Large intestine (tissue), 3 donors: ENCODE measurements around the gene TMED5. TPM values are rescaled to one million over a fixed set of nuclear protein-coding genes. Genes with fewer than 3 reads are reported as not detected.

Experiments
- DNase-seq, 2 donors: peaks; one replicate each; pipeline versions ENCODE4 v3.0.0 to v3.0.0-alpha.2; 2013
- H3K27ac ChIP-seq: one replicate; pipeline ENCODE4 v1.5.1; 2013; ENCODE audit warnings: low read length
- H3K27me3 ChIP-seq: 2 replicates; pipeline ENCODE4 v1.6.1; 2013; ENCODE audit warnings: low read length; ENCODE audit not compliant: control insufficient read depth, insufficient read depth
- H3K36me3 ChIP-seq: 2 replicates; pipeline ENCODE4 v1.6.1; 2013; ENCODE audit warnings: low read length; ENCODE audit not compliant: control insufficient read depth, insufficient read depth
- H3K4me1 ChIP-seq: one replicate; pipeline ENCODE4 v1.6.1; 2013; ENCODE audit warnings: low read length; ENCODE audit not compliant: control insufficient read depth, insufficient read depth
- H3K4me3 ChIP-seq: one replicate; pipeline ENCODE4 v1.5.1; 2013; ENCODE audit warnings: low read length
- H3K9me3 ChIP-seq: one replicate; pipeline ENCODE4 v1.6.1; 2013; ENCODE audit warnings: mild to moderate bottlenecking, low read depth, low read length, moderate library complexity; ENCODE audit not compliant: control insufficient read depth
- WGBS: methylation state at CpG from one replicate; pipeline ENCODE4 v1.1.5; 2013; ENCODE audit warnings: low lambda C conversion rate; ENCODE audit not compliant: insufficient coverage; 5-methylcytosine and 5-hydroxymethylcytosine counted together
- polyA plus RNA-seq: library from polyadenylated mRNA; unstranded; fragments of 120-200 nt; gene quantifications from one replicate; pipeline ENCODE4 v1.2.1, GENCODE V29; 2013

TMED5 gene
- polyA plus RNA-seq, 1 donor, result 44.4 TPM

GRCh38 chr1:93152835-93153234 lies 27.4 kb downstream of the TMED5 start:
- Histone ChIP-seq H3K9me3 (no peaks in the 10 kb centered on the region), H3K4me1 (no peaks in the 10 kb centered on the region), H3K27me3 (no peaks in the 10 kb centered on the region), H3K27ac (no peak overlapping the region), H3K36me3 (peaks cover 14% of the 10 kb centered on the region), H3K4me3 (no peak overlapping the region)
- WGBS, result no CpG with 5 or more reads among the region's 2 CpGs
- no peak for DNase-seq

GRCh38 chr1:93151474-93151873 lies 28.7 kb downstream of the TMED5 start:
- Histone ChIP-seq H3K4me3 (no peak overlapping the region), H3K9me3 (no peaks in the 10 kb centered on the region), H3K36me3 (peaks cover 10% of the 10 kb centered on the region), H3K27ac (no peak overlapping the region), H3K4me1 (no peaks in the 10 kb centered on the region), H3K27me3 (no peaks in the 10 kb centered on the region)
- no peak for DNase-seq

GRCh38 chr1:93150729-93151128 lies 29.5 kb downstream of the TMED5 start:
- H3K27me3 ChIP-seq, result no peaks in the 10 kb centered on the region
- H3K4me1 ChIP-seq, result no peaks in the 10 kb centered on the region
- H3K9me3 ChIP-seq, result no peaks in the 10 kb centered on the region
- H3K36me3 ChIP-seq, result peaks cover 10% of the 10 kb centered on the region
- H3K27ac ChIP-seq, result no peak overlapping the region
- no peak overlapping the region for H3K4me3 ChIP-seq
- WGBS, result 13% methylated on average over 1 of the region's 1 CpG
- DNase-seq, result no peak

GRCh38 chr1:93148001-93148400 lies 32.2 kb downstream of the TMED5 start:
- no peaks in the 10 kb centered on the region for H3K36me3 ChIP-seq
- no peaks in the 10 kb centered on the region for H3K4me1 ChIP-seq
- H3K27ac ChIP-seq, result no peak overlapping the region
- no peaks in the 10 kb centered on the region for H3K27me3 ChIP-seq
- no CpG with 5 or more reads among the region's 7 CpGs for WGBS
- H3K9me3 ChIP-seq, result no peaks in the 10 kb centered on the region
- no peak for DNase-seq
- no peak overlapping the region for H3K4me3 ChIP-seq

GRCh38 chr1:93143769-93144168 lies 36.4 kb downstream of the TMED5 start:
- DNase-seq, result no peak
- Histone ChIP-seq H3K36me3 (peaks cover 5% of the 10 kb centered on the region), H3K4me1 (no peaks in the 10 kb centered on the region), H3K4me3 (no peak overlapping the region), H3K27me3 (no peaks in the 10 kb centered on the region), H3K9me3 (no peaks in the 10 kb centered on the region), H3K27ac (no peak overlapping the region)
- no CpG with 5 or more reads among the region's 4 CpGs for WGBS

GRCh38 chr1:93143136-93143535 lies 37.1 kb downstream of the TMED5 start:
- 80% methylated on average over 1 of the region's 1 CpG for WGBS
- Histone ChIP-seq H3K36me3 (peaks cover 5% of the 10 kb centered on the region), H3K9me3 (no peaks in the 10 kb centered on the region), H3K4me1 (no peaks in the 10 kb centered on the region), H3K27me3 (no peaks in the 10 kb centered on the region), H3K4me3 (no peak overlapping the region), H3K27ac (no peak overlapping the region)
- no peak for DNase-seq

- Histone ChIP-seq H3K36me3 (peaks cover 5% of the 10 kb centered on the region), H3K27ac (no peak overlapping the region), H3K27me3 (no peaks in the 10 kb centered on the region), H3K9me3 (no peaks in the 10 kb centered on the region), H3K4me3 (no peak overlapping the region), H3K4me1 (no peaks in the 10 kb centered on the region)
- DNase-seq, result no peak
- no CpG with 5 or more reads among the region's 2 CpGs for WGBS
Measured at GRCh38 chr1:93142161-93142560, 38.1 kb downstream of the TMED5 start.

GRCh38 chr1:93140106-93140505 lies 40.1 kb downstream of the TMED5 start:
- Histone ChIP-seq H3K4me3 (no peak overlapping the region), H3K9me3 (no peaks in the 10 kb centered on the region), H3K36me3 (peaks cover 20% of the 10 kb centered on the region), H3K27me3 (no peaks in the 10 kb centered on the region), H3K27ac (no peak overlapping the region), H3K4me1 (no peaks in the 10 kb centered on the region)
- WGBS, result 86% methylated on average over 1 of the region's 1 CpG
- no peak for DNase-seq

- WGBS, result 33% methylated on average over 1 of the region's 3 CpGs
- Histone ChIP-seq H3K27ac (no peak overlapping the region), H3K9me3 (no peaks in the 10 kb centered on the region), H3K27me3 (no peaks in the 10 kb centered on the region), H3K36me3 (peaks cover 32% of the 10 kb centered on the region), H3K4me3 (no peak overlapping the region), H3K4me1 (no peaks in the 10 kb centered on the region)
- no peak for DNase-seq
Measured at GRCh38 chr1:93137604-93138292, 42.5 kb downstream of the TMED5 start.

- Histone ChIP-seq H3K27me3 (no peaks in the 10 kb centered on the region), H3K36me3 (peaks cover 32% of the 10 kb centered on the region), H3K4me1 (no peaks in the 10 kb centered on the region), H3K9me3 (no peaks in the 10 kb centered on the region), H3K4me3 (no peak overlapping the region), H3K27ac (no peak overlapping the region)
- no peak for DNase-seq
- 100% methylated on average over 3 of the region's 5 CpGs for WGBS
Measured at GRCh38 chr1:93136445-93136844, 43.8 kb downstream of the TMED5 start.

GRCh38 chr1:93132638-93133037 lies 47.6 kb downstream of the TMED5 start:
- peaks cover 40% of the 10 kb centered on the region for H3K36me3 ChIP-seq
- no peak for DNase-seq
- no peak overlapping the region for H3K4me3 ChIP-seq
- no peaks in the 10 kb centered on the region for H3K9me3 ChIP-seq
- no peak overlapping the region for H3K27ac ChIP-seq
- no peaks in the 10 kb centered on the region for H3K27me3 ChIP-seq
- H3K4me1 ChIP-seq, result no peaks in the 10 kb centered on the region
